GM19193 (cell line): ENCODE results near the gene INPP4B.

Experiments used
- POLR2A ChIP-seq: IDR thresholded peaks from 4 replicates; pipeline ENCODE4 v1.6.1; 2011; ENCODE audit not compliant: insufficient read depth, insufficient read length; ENCODE audit errors: extremely low read depth

Gene INPP4B

GRCh38 chr4:142372530-142373260 is 473.4 kb downstream of the INPP4B start:
- TF ChIP-seq POLR2A, result no peak

DNA sequence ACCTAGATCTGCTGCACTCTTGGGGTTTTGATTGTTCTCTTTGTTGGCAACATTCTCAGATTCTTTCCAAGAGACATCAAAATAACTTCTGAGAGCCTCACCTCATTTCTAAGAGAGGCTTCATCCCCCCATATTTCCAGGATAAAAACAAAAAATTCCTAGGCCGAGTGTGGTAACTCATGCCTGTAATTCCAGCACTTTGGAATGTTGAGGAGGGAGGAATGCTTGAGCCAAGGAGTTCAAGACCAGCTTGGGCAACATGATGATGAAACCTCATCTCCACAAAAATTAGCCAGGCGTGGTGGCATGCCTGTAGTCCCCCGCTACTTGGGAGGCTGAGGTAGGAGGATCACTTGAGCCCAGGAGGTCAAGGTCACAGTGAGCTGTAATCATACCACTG is 477.0 kb downstream of the INPP4B start:
- no peak for TF ChIP-seq POLR2A

DNA sequence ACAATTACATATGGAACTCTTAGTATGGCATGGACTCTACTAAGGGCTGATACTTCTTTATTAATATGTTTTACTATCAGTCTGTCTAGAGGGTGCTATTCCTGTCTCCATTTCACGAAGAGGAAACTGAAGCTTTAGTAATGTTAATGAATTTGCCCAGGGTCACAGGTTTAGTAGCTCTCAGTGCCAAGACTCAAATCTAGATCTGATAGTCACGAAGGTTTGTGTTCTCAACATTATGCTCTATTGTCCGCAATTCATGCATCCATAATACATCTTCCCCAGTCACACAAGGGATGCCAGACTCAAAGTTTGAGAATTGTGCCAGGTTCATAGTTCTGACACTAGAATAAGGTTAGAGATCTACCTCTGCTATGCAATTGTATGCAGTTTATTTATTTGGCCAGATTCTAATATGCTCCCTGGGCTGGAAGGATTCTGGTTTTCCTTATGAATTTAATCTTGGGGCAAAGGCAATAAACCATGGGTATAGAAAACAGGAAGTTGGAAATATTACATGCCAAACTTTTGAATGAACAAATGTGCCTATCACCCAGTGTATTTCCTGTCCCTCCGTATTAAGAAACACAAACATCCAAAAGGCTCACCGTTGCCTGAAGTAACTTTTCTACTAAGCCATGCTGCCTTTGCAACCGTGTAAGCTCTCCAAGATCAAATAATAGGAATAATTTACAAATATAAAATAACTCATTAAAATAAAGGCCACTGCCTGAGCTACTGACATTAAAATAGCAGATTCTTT is 478.5 kb downstream of the INPP4B start:
- no peak for TF ChIP-seq POLR2A

DNA sequence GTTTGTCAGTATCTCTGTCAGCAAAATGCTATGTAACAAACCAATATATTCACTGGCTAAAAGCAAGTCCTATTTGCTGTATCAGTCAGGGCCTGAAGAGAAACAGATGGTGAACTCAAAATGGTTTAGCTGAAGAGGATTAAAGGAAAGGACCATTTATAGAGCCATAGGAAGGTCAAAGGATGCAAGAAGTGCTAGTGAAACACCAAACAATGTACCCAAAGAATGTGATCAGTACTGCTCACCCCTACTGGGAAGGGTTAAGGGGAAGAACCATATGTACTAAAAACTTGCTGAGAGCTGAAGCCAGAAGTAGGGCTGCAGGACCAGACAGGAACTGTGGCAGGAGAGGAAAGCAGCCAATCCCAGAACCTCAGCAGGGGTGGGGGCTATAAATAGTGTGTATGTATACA is 479.3 kb downstream of the INPP4B start:
- TF ChIP-seq POLR2A, result no peak

- no peak for TF ChIP-seq POLR2A
Measured at GRCh38 chr4:142365391-142365790, 480.7 kb downstream of the INPP4B start.

DNA sequence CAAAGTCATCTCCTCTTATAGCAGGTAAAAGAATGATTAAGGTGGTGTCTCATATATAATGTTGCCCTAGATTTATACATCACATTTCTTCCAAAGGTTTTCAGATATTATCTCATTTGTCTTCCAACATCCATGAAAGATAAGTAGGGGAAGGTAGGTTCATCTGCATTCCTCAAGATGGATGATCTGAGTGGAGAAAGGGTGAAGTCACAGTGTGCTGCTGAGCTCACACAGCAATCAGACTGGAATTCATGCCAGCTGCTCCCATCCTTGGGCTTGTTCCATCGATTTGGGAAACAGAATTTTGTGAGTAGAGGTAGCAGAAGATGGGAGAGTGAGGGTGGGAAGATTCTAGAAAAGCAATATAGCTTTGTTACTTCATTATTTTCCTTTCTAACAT is 482.4 kb downstream of the INPP4B start:
- no peak for TF ChIP-seq POLR2A

DNA sequence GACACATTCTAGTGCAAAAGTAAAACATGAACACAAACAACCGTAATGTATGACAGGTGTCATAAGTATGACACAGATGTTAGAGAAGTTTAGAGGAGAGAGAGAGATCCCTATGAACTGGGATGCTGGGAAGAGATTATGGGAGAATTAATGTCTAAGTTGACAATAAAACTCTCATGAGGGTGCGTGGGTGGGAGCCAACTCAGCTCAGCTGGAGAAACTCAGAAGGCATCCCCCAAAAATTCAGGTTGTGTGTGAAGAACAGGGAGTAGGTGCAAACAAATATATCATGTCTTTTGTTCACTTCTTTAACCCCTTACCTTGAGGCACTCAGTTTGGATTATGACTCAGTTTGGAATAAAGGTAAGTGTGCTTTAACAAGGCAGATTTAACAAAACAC is 484.1 kb downstream of the INPP4B start:
- TF ChIP-seq POLR2A, result no peak

- no peak for TF ChIP-seq POLR2A
Measured at GRCh38 chr4:142360657-142361056, 485.4 kb downstream of the INPP4B start.

DNA sequence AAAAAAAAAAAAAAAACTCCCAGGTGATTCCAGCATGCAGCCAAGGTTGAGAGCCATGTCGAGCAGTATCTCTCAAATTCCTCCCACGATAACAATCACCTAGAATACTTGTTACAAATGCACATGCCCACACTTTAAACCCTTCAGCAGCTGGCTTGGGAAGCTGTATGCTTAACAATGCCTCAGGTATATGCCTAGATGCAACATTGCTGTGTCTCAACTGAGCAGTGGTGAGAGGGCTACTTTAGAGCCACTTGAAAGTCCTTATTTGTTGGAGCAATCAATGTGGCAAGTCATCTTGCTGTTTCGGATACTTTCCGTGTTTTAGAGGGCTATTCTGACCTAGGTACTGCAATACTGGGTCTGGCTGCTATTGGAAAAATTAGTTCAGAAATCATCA is 487.4 kb downstream of the INPP4B start:
- TF ChIP-seq POLR2A, result no peak

GRCh38 chr4:142356801-142357200 is 489.3 kb downstream of the INPP4B start:
- TF ChIP-seq POLR2A, result no peak

DNA sequence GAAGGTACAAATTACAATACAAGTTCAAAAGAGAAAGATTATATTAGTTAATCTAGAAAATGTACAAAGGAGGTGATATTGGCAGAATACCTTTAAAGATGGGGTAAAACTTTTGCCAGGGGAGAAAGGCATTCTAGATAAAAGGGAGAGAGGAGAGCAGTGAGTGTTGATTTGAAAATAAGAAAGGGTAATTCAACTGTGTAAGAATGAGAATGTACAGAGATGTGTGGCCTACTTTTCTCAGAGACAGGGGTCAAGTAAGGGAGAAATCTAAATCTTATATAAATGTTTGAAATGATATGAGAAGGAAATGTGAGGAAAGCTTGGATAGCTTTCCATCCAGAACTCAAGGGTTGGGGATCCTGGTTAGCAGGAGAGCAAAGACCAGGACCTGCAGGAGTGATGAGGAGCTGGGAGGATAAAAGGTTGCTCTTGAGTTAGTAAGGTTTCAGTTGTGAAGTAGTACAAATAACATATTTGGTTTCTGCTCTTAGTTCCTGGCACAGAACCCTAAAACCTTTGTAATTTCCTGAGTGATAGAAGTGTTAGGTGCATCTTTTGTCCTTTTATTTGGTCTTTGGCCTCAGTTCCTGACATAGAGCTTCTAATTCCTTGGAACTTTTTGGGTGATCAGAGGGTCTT is 489.9 kb downstream of the INPP4B start:
- TF ChIP-seq POLR2A, result no peak

DNA sequence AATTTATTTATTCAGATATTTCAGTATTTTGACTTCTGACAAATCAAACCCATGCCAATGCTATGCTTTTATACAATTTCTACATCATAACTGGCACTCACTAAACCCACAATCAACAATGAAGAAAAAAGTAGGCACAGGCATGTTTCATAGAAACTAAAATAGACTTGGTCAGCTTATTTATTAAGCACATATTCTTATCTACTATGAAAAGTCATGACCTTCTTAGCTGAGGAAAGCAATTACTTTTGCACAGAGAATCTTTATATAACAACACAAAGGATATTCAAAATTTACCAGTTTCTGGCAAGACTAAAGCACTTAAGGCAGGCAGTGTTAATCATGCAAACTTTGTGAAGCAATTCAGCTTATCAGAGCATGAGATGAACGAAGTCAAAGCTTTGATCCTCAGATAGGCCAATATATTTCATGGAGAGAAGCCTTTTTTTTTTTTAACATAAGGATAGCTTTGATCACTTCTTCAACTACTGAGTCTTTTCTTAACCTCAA is 490.6 kb downstream of the INPP4B start:
- no peak for TF ChIP-seq POLR2A

DNA sequence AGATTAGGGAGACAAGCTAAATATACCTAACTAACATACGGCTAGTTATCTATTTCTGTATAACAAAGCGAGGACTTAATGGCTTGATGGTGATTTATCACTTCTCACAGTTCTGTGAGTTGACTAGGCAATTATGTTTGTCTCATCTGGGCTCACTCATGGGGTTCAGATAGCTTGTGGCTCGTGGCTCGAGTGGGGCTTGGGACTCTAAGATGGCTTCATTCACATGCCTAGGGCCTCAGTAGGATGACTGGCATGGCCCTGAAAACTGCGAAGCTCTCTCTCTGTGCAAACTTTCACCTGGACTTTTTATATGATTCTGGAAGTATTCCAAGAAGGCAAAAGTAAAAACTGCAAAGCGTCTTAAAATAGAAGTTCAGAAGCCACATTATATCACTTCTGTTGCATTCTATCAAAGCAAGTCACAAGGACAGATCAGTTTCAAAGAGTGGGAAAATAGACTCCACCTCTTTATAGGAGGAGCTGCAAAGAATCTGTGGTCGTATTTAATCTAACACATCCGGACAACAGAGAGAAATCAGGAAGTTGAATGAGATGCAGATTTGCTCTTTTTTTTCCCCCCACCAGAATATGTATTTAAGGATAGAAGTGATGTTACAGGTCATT is 491.2 kb downstream of the INPP4B start:
- no peak for TF ChIP-seq POLR2A

- TF ChIP-seq POLR2A, result no peak
Measured at GRCh38 chr4:142354041-142354440, 492.1 kb downstream of the INPP4B start.

DNA sequence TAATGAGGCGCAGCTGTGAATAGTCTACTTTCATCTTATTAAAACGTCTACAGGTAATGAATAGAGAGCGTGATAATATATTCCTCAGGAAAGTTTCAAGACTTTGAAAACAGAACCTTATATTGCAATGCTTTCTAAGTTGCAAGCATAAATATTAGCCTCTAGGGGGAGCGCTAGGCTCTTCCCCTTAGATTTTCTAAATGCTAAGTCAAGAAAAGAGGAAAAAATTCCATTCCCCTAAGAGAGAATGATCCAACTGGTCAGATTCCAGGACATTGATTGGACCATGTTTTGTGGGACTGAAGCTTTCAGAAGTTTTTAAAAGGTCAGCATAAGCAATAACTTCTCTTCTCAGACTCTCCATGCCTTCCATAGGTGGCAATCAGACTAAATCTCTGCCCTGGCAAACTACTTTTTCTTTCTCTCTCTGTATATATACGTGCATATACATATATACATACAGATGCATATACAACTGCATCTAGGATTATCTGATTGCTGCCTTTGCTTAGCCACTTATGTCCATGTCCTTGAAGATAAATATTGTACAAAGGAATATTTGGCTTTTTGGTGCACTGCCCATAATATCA is 492.9 kb downstream of the INPP4B start:
- TF ChIP-seq POLR2A, result no peak
